ENCODE measurements around the gene EPGN.

DNA sequence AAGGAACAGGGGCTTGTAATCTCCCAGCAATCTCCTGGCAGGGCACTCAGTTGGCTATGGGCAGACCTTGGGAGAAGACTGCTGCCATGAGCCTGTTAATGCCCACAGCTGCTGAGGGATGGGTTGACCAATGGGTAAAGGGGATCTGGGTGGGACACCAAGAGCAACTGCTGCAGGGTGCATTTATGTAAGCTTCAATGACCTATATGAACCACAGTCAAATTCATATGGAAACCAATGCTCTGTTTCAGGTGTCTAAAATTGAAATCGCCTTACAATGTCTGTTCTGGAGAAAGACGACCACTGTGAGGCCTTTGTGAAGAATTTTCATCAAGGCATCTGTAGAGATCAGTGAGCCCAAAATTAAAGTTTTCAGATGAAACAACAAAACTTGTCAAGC lies 6.1 kb downstream of the EPGN start:
- TF ChIP-seq CTCF (IDR thresholded peaks at IDR 0.05; ENCODE audit: poor library complexity, severe bottlenecking) (no peak), EZH2 (IDR thresholded peaks at IDR 0.05; ENCODE audit: borderline replicate concordance, insufficient read depth, low read length, poor library complexity, severe bottlenecking) (no peak), EP300 (conservative IDR thresholded peaks at IDR 0.05; ENCODE audit: poor library complexity, severe bottlenecking) (no peak), RAD21 (conservative IDR thresholded peaks at IDR 0.05) (no peak), REST (IDR thresholded peaks at IDR 0.05; ENCODE audit: borderline replicate concordance) (no peak), POLR2AphosphoS5 (IDR thresholded peaks at IDR 0.05) (no peak), TAF1 (IDR thresholded peaks at IDR 0.05; ENCODE audit: low read depth) (no peak), MXI1 (conservative IDR thresholded peaks at IDR 0.05; ENCODE audit: poor library complexity, severe bottlenecking) (no peak)

Measured in neural cell (in vitro differentiated cells).